CD4-positive, alpha-beta memory T cell (primary cell): Measurements from ENCODE around the gene SYTL4. TPM values are rescaled to one million over a fixed set of nuclear protein-coding genes. Genes with fewer than 3 reads are reported as not detected.

ENCODE experiments used
- CTCF ChIA-PET: fragments of 350-600 bp; sonication (Branson Sonifier 250); formaldehyde crosslinking; loops from one replicate; lab custom pipeline; 2021; ENCODE audit warnings: inconsistent platforms; ENCODE audit not compliant: partially characterized antibody; lab: Charles Lee
- POLR2A ChIA-PET: fragments of 350-600 bp; sonication (Branson Sonifier 250); formaldehyde crosslinking; loops from one replicate; lab custom pipeline; 2021; ENCODE audit not compliant: partially characterized antibody; lab: Charles Lee
- DNase-seq, 5 donors: peaks; one replicate each; pipeline versions ENCODE4 v3.0.0 to v3.0.0-alpha.2; 2020 to 2022; ENCODE audit warnings: mixed read lengths in 1 of 5
- H3K27ac ChIP-seq: one replicate; pipeline ENCODE4 v1.7.0; 2013; ENCODE audit warnings: low read depth, low read length
- H3K27me3 ChIP-seq: 2 replicates; pipeline ENCODE4 v1.7.0; 2013; ENCODE audit warnings: mild to moderate bottlenecking, low read length, moderate library complexity; ENCODE audit not compliant: insufficient read depth
- H3K36me3 ChIP-seq: 2 replicates; pipeline ENCODE4 v1.7.0; 2013; ENCODE audit warnings: mild to moderate bottlenecking, low read length, moderate library complexity; ENCODE audit not compliant: insufficient read depth
- H3K4me1 ChIP-seq: 2 replicates; pipeline ENCODE4 v1.7.0; 2013; ENCODE audit warnings: mild to moderate bottlenecking, low read length, moderate library complexity; ENCODE audit not compliant: insufficient read depth
- H3K4me3 ChIP-seq, 2 donors: one replicate each; pipeline ENCODE4 v1.7.0; 2013; ENCODE audit warnings: low read length in 2 of 2, mild to moderate bottlenecking in 1 of 2
- H3K9me3 ChIP-seq, 2 donors: one replicate each; pipeline ENCODE4 v1.7.0; 2013; ENCODE audit warnings: low read length in 2 of 2, control low read depth in 1 of 2; ENCODE audit not compliant: control insufficient read depth in 1 of 2
- H3K27ac Mint-ChIP-seq, 7 donors: one replicate each; pipeline ENCODE4 v1.8.0; 2020 to 2021; ENCODE audit warnings: mixed read lengths in 7 of 7, mild to moderate bottlenecking in 6 of 7, inconsistent platforms in 3 of 7, moderate library complexity in 3 of 7
- H3K27me3 Mint-ChIP-seq, 2 donors: one replicate each; pipeline ENCODE4 v1.8.0; 2020 to 2021; ENCODE audit warnings: mixed read lengths in 2 of 2
- H3K36me3 Mint-ChIP-seq, 2 donors: one replicate each; pipeline ENCODE4 v1.8.0; 2020 to 2021; ENCODE audit warnings: mixed read lengths in 2 of 2, inconsistent platforms in 1 of 2, mild to moderate bottlenecking in 1 of 2
- H3K4me1 Mint-ChIP-seq, 4 donors: one replicate each; pipeline ENCODE4 v1.8.0; 2020 to 2021; ENCODE audit warnings: mixed read lengths in 4 of 4, mild to moderate bottlenecking in 1 of 4
- H3K4me3 Mint-ChIP-seq, 8 donors: one replicate each; pipeline ENCODE4 v1.8.0; 2020 to 2021; ENCODE audit warnings: mixed read lengths in 8 of 8, mild to moderate bottlenecking in 7 of 8, moderate library complexity in 6 of 8, inconsistent platforms in 3 of 8
- H3K9me3 Mint-ChIP-seq, 8 donors: one replicate each; pipeline ENCODE4 v1.8.0; 2020 to 2021; ENCODE audit warnings: mixed read lengths in 8 of 8, mild to moderate bottlenecking in 5 of 8, inconsistent platforms in 3 of 8, moderate library complexity in 1 of 8
- intact Hi-C: fragments of 100-400 bp; cut with micrococcal nuclease; formaldehyde crosslinking; loops from one replicate; pipeline ENCODE4 v1.15.1; 2023
- polyA plus RNA-seq, 2 donors: library from polyadenylated mRNA; unstranded; fragments of 300-500 nt; fragmentation: Illumina TruSeq; gene quantifications; one replicate each; pipeline ENCODE4 v1.2.3, GENCODE V29; 2021
- total RNA-seq, 2 experiments: library from RNA; stranded (reverse); gene quantifications; one replicate each; pipeline ENCODE4 v1.2.3, GENCODE V29; 2021

SYTL4 gene
- total and polyA plus RNA-seq, 4 experiments from 2014 or later, result not detected

DNA sequence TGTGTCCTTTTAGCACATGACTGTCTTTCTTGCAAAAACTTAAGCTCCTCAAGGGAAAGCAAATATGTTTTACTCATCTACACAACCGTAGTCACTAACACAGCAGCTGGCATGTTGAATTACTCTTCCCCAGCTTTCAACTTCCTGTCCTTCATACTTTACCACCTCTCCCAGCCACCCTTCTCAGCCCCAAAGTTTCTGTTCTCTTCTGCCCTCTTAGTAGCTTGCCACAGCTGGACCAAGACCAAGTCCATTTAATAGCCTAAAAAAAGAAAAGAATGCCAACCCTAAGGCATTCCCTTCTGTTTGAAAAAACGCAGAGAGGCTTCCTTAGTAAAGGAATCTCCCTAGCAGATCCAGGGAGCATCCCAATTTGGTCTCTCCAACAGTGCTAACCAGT lies 51.2 kb downstream of the SYTL4 start:
- no peaks in the 10 kb centered on the region for H3K9me3 ChIP-seq
- H3K9me3 Mint-ChIP-seq, result no peaks in the 10 kb centered on the region
- POLR2A ChIA-PET, result no interaction called here
- no peak for DNase-seq
- H3K36me3 Mint-ChIP-seq, result no peaks in the 10 kb centered on the region
- H3K27me3 Mint-ChIP-seq, result peaks cover 0 to 1% of the 10 kb centered on the region in 2 donors
- H3K27me3 ChIP-seq, result no peaks in the 10 kb centered on the region
- intact Hi-C loops, result no loop called here
- peaks cover 0 to 2% (median 1%) of the 10 kb centered on the region in 4 donors for H3K4me1 Mint-ChIP-seq
- no peak overlapping the region for H3K4me3 Mint-ChIP-seq
- H3K27ac ChIP-seq, result no peak overlapping the region
- CTCF ChIA-PET, result interaction anchor here (1.4 to 3.8 kb wide), 3 partner anchors 10 to 89 kb away, joined by 3 to 22 read pairs (median 5); no protein-coding TSS in a partner anchor
- no peak overlapping the region for H3K27ac Mint-ChIP-seq
- no peaks in the 10 kb centered on the region for H3K4me1 ChIP-seq
- no peak overlapping the region for H3K4me3 ChIP-seq
- H3K36me3 ChIP-seq, result no peaks in the 10 kb centered on the region

DNA sequence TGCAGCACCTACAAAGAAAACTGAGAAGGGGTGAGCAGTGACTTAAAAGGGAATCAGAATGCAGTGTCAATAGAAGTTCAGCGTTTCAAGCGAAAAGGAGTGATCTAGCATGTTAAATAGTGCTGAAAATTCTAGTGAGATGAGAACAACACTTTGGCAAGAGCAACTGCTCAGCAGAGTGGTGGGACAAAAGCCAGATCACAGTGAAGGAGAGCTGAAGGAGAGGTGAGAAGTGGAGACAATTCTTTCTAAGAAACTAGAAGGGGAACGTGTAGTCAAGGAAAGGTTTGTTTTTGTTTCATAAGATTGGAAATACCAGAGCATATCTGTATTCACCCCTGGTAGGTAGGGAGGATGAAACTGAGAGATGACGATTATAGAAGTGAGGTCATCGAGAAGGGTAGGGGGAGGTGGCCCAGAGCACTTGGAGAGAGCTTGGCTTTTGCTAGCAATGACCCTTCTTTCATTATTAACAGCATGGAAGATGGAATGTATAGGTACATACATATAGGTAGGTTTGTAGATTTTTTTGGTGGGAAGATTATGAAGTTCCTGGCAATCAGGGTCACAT lies 54.2 kb downstream of the SYTL4 start:
- ChIA-PET CTCF (interaction anchor here (10.9 kb wide), 1 partner anchor 88 kb away, joined by 123 read pairs; no protein-coding TSS in a partner anchor), POLR2A (no interaction called here)
- intact Hi-C loops, result no loop called here
- H3K27me3 Mint-ChIP-seq, result no peaks in the 10 kb centered on the region
- Histone ChIP-seq H3K27me3 (no peaks in the 10 kb centered on the region), H3K36me3 (no peaks in the 10 kb centered on the region), H3K9me3 (no peaks in the 10 kb centered on the region), H3K4me3 (no peak overlapping the region), H3K27ac (no peak overlapping the region), H3K4me1 (peaks cover 19% of the 10 kb centered on the region)
- no peak overlapping the region for H3K27ac Mint-ChIP-seq
- no peaks in the 10 kb centered on the region for H3K36me3 Mint-ChIP-seq
- DNase-seq, result no peak
- H3K9me3 Mint-ChIP-seq, result peaks cover 0 to 2% (median 0%) of the 10 kb centered on the region in 8 donors
- no peak overlapping the region for H3K4me3 Mint-ChIP-seq
- H3K4me1 Mint-ChIP-seq, result peaks cover 13 to 18% (median 16%) of the 10 kb centered on the region in 4 donors

DNA sequence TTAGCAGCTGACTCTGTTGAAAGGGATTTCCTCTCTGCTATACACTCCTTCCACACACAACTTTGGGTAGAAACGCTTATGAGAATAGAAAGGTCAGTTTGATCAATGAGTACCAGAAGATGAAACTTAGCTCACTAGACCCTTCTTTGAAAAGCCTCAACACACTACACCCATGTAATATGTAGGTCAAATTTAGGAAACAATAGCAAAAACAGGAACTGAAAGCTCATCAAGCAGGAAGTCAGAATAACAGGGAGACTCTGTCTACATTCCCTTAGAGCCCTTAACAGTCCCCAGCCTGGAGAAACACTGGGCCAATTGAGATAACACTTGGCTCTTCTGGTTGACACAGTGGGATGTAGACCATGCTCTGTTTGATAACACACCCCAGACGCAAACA lies 57.2 kb downstream of the SYTL4 start:
- H3K27me3 Mint-ChIP-seq, result no peaks in the 10 kb centered on the region
- Histone ChIP-seq H3K27ac (no peak overlapping the region), H3K4me1 (peaks cover 19% of the 10 kb centered on the region), H3K9me3 (no peaks in the 10 kb centered on the region), H3K36me3 (no peaks in the 10 kb centered on the region), H3K27me3 (no peaks in the 10 kb centered on the region), H3K4me3 (no peak overlapping the region)
- intact Hi-C loops, result no loop called here
- H3K9me3 Mint-ChIP-seq, result peaks cover 0 to 2% (median 0%) of the 10 kb centered on the region in 8 donors
- no peak for DNase-seq
- H3K27ac Mint-ChIP-seq, result peak overlapping the region in 3 of 7 donors; percentile 2 to 42 (median 41)
- H3K36me3 Mint-ChIP-seq, result no peaks in the 10 kb centered on the region
- ChIA-PET CTCF (interaction anchor here (0.6 to 10.9 kb wide), 5 partner anchors 9 to 91 kb away, joined by 4 to 123 read pairs (median 6); no protein-coding TSS in a partner anchor), POLR2A (no interaction called here)
- peak overlapping the region in 6 of 8 donors; percentile 3 to 55 (median 18) for H3K4me3 Mint-ChIP-seq
- peaks cover 13 to 19% (median 17%) of the 10 kb centered on the region in 4 donors for H3K4me1 Mint-ChIP-seq

DNA sequence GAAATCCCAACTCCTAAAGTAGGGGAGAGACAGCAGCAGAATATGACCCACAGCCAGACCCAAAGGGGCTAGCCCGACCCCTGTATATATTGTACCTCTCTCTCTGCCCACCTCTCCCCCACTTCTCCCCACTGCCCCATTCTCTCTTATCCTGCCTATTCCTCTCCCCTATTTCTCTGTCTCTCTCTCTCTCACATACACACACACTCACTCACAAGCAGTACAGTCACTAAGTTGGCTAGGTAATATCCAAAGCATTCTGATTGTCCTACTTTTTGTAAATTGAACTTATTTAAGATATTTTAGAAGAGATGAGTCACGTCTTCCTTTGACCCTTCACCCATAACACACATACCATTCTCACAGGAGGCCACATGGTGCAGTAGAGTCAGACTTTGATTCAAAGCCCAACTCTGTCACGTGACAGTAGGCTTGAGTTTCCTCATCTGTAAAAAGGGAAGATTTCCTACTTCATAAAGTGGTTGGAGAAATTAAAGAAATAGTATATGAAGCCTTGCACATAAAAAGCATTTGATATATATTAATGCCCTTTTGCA lies 58.4 kb downstream of the SYTL4 start:
- intact Hi-C loops, result no loop called here
- POLR2A ChIA-PET, result no interaction called here

DNA sequence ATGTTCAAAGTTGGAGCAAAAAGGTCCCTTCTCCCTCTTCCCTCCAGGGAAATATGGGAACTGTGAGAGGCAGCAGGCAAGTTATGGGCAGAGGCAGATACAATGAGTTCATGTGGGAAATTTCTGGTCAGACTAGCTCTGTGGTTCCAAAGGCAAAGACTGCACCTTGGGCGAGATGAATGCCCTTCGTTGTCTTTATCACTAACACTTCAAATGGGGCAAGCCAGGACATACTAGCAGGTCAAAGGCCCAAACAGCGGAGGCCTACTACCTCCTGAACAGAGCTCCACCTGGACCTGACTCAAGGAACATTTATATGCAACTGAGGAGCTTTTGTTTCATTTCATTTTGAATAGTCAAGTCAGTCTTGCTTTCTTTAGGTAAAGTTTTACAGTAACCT lies 59.0 kb downstream of the SYTL4 start:
- ChIA-PET CTCF (interaction anchor here (1.7 to 10.9 kb wide), 3 partner anchors 10 to 93 kb away, joined by 4 to 123 read pairs (median 16); no protein-coding TSS in a partner anchor), POLR2A (no interaction called here)
- H3K27ac Mint-ChIP-seq, result peak overlapping the region in 1 of 7 donors; percentile 15
- intact Hi-C loops, result no loop called here
- Histone ChIP-seq H3K36me3 (no peaks in the 10 kb centered on the region), H3K27me3 (no peaks in the 10 kb centered on the region), H3K27ac (no peak overlapping the region), H3K4me3 (no peak overlapping the region), H3K4me1 (peaks cover 19% of the 10 kb centered on the region), H3K9me3 (no peaks in the 10 kb centered on the region)
- no peak for DNase-seq
- no peak overlapping the region for H3K4me3 Mint-ChIP-seq
- H3K36me3 Mint-ChIP-seq, result no peaks in the 10 kb centered on the region
- no peaks in the 10 kb centered on the region for H3K27me3 Mint-ChIP-seq
- peaks cover 0 to 2% (median 0%) of the 10 kb centered on the region in 8 donors for H3K9me3 Mint-ChIP-seq
- peaks cover 13 to 19% (median 17%) of the 10 kb centered on the region in 4 donors for H3K4me1 Mint-ChIP-seq

More for the DNA sequence above, 58.4 kb downstream of the SYTL4 start:
- no peak overlapping the region for H3K4me3 ChIP-seq
- no peak overlapping the region for H3K27ac ChIP-seq
- Mint-ChIP-seq H3K36me3 (no peaks in the 10 kb centered on the region), H3K4me3 (no peak overlapping the region), H3K27me3 (no peaks in the 10 kb centered on the region), H3K27ac (no peak overlapping the region), H3K4me1 (peaks cover 13 to 19% (median 17%) of the 10 kb centered on the region in 4 donors), H3K9me3 (peaks cover 0 to 2% (median 0%) of the 10 kb centered on the region in 8 donors)
- peaks cover 19% of the 10 kb centered on the region for H3K4me1 ChIP-seq
- no peaks in the 10 kb centered on the region for H3K36me3 ChIP-seq
- CTCF ChIA-PET, result interaction anchor here (1.7 to 10.9 kb wide), 4 partner anchors 10 to 93 kb away, joined by 4 to 123 read pairs (median 14); no protein-coding TSS in a partner anchor
- DNase-seq, result no peak
- H3K27me3 ChIP-seq, result no peaks in the 10 kb centered on the region
- H3K9me3 ChIP-seq, result no peaks in the 10 kb centered on the region

GRCh38 chrX:100663642-100664041 lies 68.3 kb downstream of the SYTL4 start:
- Mint-ChIP-seq H3K9me3 (no peaks in the 10 kb centered on the region), H3K4me1 (no peaks in the 10 kb centered on the region), H3K4me3 (no peak overlapping the region), H3K27me3 (peaks cover 1 to 2% of the 10 kb centered on the region in 2 donors), H3K27ac (no peak overlapping the region), H3K36me3 (no peaks in the 10 kb centered on the region)
- H3K36me3 ChIP-seq, result no peaks in the 10 kb centered on the region
- ChIA-PET CTCF (no interaction called here), POLR2A (no interaction called here)
- H3K27me3 ChIP-seq, result no peaks in the 10 kb centered on the region
- intact Hi-C loops, result no loop called here
- no peaks in the 10 kb centered on the region for H3K4me1 ChIP-seq
- H3K4me3 ChIP-seq, result no peak overlapping the region
- H3K9me3 ChIP-seq, result no peaks in the 10 kb centered on the region
- DNase-seq, result no peak
- no peak overlapping the region for H3K27ac ChIP-seq

- POLR2A ChIA-PET, result no interaction called here
Measured at GRCh38 chrX:100662796-100663195, 69.1 kb downstream of the SYTL4 start.

More at GRCh38 chrX:100662796-100663195, 69.1 kb downstream of the SYTL4 start:
- Mint-ChIP-seq H3K27ac (no peak overlapping the region), H3K9me3 (no peaks in the 10 kb centered on the region), H3K4me3 (no peak overlapping the region), H3K4me1 (no peaks in the 10 kb centered on the region), H3K27me3 (peaks cover 1 to 2% of the 10 kb centered on the region in 2 donors), H3K36me3 (no peaks in the 10 kb centered on the region)
- Histone ChIP-seq H3K27me3 (no peaks in the 10 kb centered on the region), H3K9me3 (no peaks in the 10 kb centered on the region), H3K27ac (no peak overlapping the region), H3K4me3 (no peak overlapping the region), H3K36me3 (no peaks in the 10 kb centered on the region), H3K4me1 (no peaks in the 10 kb centered on the region)
- intact Hi-C loops, result no loop called here
- DNase-seq, result no peak
- CTCF ChIA-PET, result interaction anchor here (1.1 to 1.3 kb wide), 2 partner anchors 8 to 26 kb away, joined by 3 to 5 read pairs; partner anchors contain the start of gene TSPAN6
